ENCODE measurements around the gene EPAS1. TPM values are rescaled to one million over a fixed set of nuclear protein-coding genes. Genes with fewer than 3 reads are reported as not detected.

EPAS1 gene
- total RNA-seq, 1 donor from 2014 or later, result 280 TPM

GRCh38 chr2:46254474-46254873, 42.7 kb upstream of the EPAS1 start:
- no peak overlapping the region for H3K27ac Mint-ChIP-seq (ENCODE audit: unreplicated experiment)
- no peak for DNase-seq (ENCODE audit: low spot score)
- no peaks in the 10 kb centered on the region for H3K36me3 Mint-ChIP-seq (ENCODE audit: low read depth, unreplicated experiment)
- H3K9me3 Mint-ChIP-seq (ENCODE audit: unreplicated experiment), result no peaks in the 10 kb centered on the region
- no peak for TF ChIP-seq CTCF (IDR thresholded peaks at IDR 0.05; ENCODE audit: unreplicated experiment)
- H3K27me3 Mint-ChIP-seq (ENCODE audit: unreplicated experiment), result no peaks in the 10 kb centered on the region
- H3K4me1 Mint-ChIP-seq (ENCODE audit: unreplicated experiment), result peaks cover 3% of the 10 kb centered on the region
- H3K4me3 Mint-ChIP-seq (ENCODE audit: unreplicated experiment), result no peak overlapping the region

- H3K4me1 Mint-ChIP-seq (ENCODE audit: unreplicated experiment), result peaks cover 4% of the 10 kb centered on the region
- no peaks in the 10 kb centered on the region for H3K9me3 Mint-ChIP-seq (ENCODE audit: unreplicated experiment)
- no peak for DNase-seq (ENCODE audit: low spot score)
- TF ChIP-seq CTCF (IDR thresholded peaks at IDR 0.05; ENCODE audit: unreplicated experiment), result no peak
- no peaks in the 10 kb centered on the region for H3K36me3 Mint-ChIP-seq (ENCODE audit: low read depth, unreplicated experiment)
- no peak overlapping the region for H3K4me3 Mint-ChIP-seq (ENCODE audit: unreplicated experiment)
- no peaks in the 10 kb centered on the region for H3K27me3 Mint-ChIP-seq (ENCODE audit: unreplicated experiment)
- H3K27ac Mint-ChIP-seq (ENCODE audit: unreplicated experiment), result no peak overlapping the region
Observed at GRCh38 chr2:46256563-46257142, 40.6 kb upstream of the EPAS1 start.

- Mint-ChIP-seq H3K36me3 (ENCODE audit: low read depth, unreplicated experiment) (no peaks in the 10 kb centered on the region), H3K4me1 (ENCODE audit: unreplicated experiment) (peaks cover 4% of the 10 kb centered on the region), H3K4me3 (ENCODE audit: unreplicated experiment) (no peak overlapping the region), H3K27ac (ENCODE audit: unreplicated experiment) (no peak overlapping the region), H3K9me3 (ENCODE audit: unreplicated experiment) (no peaks in the 10 kb centered on the region), H3K27me3 (ENCODE audit: unreplicated experiment) (no peaks in the 10 kb centered on the region)
- TF ChIP-seq CTCF (IDR thresholded peaks at IDR 0.05; ENCODE audit: unreplicated experiment), result no peak
- DNase-seq (ENCODE audit: low spot score), result no peak
Observed at GRCh38 chr2:46257476-46257875, 39.7 kb upstream of the EPAS1 start.

- no peaks in the 10 kb centered on the region for H3K9me3 Mint-ChIP-seq (ENCODE audit: unreplicated experiment)
- no peak for TF ChIP-seq CTCF (IDR thresholded peaks at IDR 0.05; ENCODE audit: unreplicated experiment)
- peaks cover 4% of the 10 kb centered on the region for H3K4me1 Mint-ChIP-seq (ENCODE audit: unreplicated experiment)
- no peak overlapping the region for H3K27ac Mint-ChIP-seq (ENCODE audit: unreplicated experiment)
- no peaks in the 10 kb centered on the region for H3K27me3 Mint-ChIP-seq (ENCODE audit: unreplicated experiment)
- H3K4me3 Mint-ChIP-seq (ENCODE audit: unreplicated experiment), result no peak overlapping the region
- DNase-seq (ENCODE audit: low spot score), result no peak
- no peaks in the 10 kb centered on the region for H3K36me3 Mint-ChIP-seq (ENCODE audit: low read depth, unreplicated experiment)
Observed at GRCh38 chr2:46257980-46258379, 39.2 kb upstream of the EPAS1 start.

- Mint-ChIP-seq H3K4me3 (ENCODE audit: unreplicated experiment) (no peak overlapping the region), H3K36me3 (ENCODE audit: low read depth, unreplicated experiment) (no peaks in the 10 kb centered on the region)
- DNase-seq (ENCODE audit: low spot score), result no peak
Observed at GRCh38 chr2:46258937-46259776, 38.0 kb upstream of the EPAS1 start.

More at GRCh38 chr2:46258937-46259776, 38.0 kb upstream of the EPAS1 start:
- no peak overlapping the region for H3K27ac Mint-ChIP-seq (ENCODE audit: unreplicated experiment)
- peaks cover 4% of the 10 kb centered on the region for H3K4me1 Mint-ChIP-seq (ENCODE audit: unreplicated experiment)
- H3K27me3 Mint-ChIP-seq (ENCODE audit: unreplicated experiment), result no peaks in the 10 kb centered on the region
- H3K9me3 Mint-ChIP-seq (ENCODE audit: unreplicated experiment), result no peaks in the 10 kb centered on the region
- TF ChIP-seq CTCF (IDR thresholded peaks at IDR 0.05; ENCODE audit: unreplicated experiment), result no peak

All from endothelial cell (in vitro differentiated cells).